NB4 (cell line): Measurements from ENCODE around the gene DNPH1.

ENCODE experiments used
- DNase-seq: peaks from one replicate; pipeline ENCODE4 v3.0.0; 2010; ENCODE audit warnings: low read depth
- H3K4me3 ChIP-seq: one replicate; pipeline ENCODE4 v1.5.1; 2011; ENCODE audit warnings: mild to moderate bottlenecking, low read depth, low read length, moderate library complexity
- CTCF ChIP-seq: IDR thresholded peaks from one replicate; pipeline ENCODE4 v1.5.1; 2012; ENCODE audit warnings: low read depth, low read length
- MAX ChIP-seq: IDR thresholded peaks from 2 replicates; pipeline ENCODE4 v1.6.1; 2011; ENCODE audit warnings: low read depth, low read length
- MYC ChIP-seq: IDR thresholded peaks from 2 replicates; pipeline ENCODE4 v1.6.1; 2011; ENCODE audit warnings: low read depth, low read length
- POLR2A ChIP-seq: IDR thresholded peaks from 2 replicates; pipeline ENCODE4 v1.6.1; 2011; ENCODE audit warnings: mild to moderate bottlenecking; ENCODE audit not compliant: insufficient read length; ENCODE audit errors: extremely low read depth

The DNPH1 gene

GRCh38 chr6:43200541-43200940 is 28.7 kb downstream of the DNPH1 start:
- TF ChIP-seq CTCF (no peak), MAX (no peak), MYC (no peak), POLR2A (no peak)
- no peak for DNase-seq
- H3K4me3 ChIP-seq = no peak overlapping the region

- no peak for DNase-seq
- TF ChIP-seq CTCF = no peak
- no peak overlapping the region for H3K4me3 ChIP-seq
These were observed 29.4 kb downstream of the DNPH1 start for GRCh38 chr6:43199912-43200311.

- no peak overlapping the region for H3K4me3 ChIP-seq
- DNase-seq = no peak
- TF ChIP-seq MAX = no peak
- TF ChIP-seq POLR2A = no peak
- no peak for TF ChIP-seq MYC
- TF ChIP-seq CTCF = no peak
These were observed 32.9 kb downstream of the DNPH1 start for GRCh38 chr6:43196337-43196736.

- no peak for DNase-seq
- TF ChIP-seq CTCF = no peak
- TF ChIP-seq MAX = no peak
- no peak for TF ChIP-seq MYC
- no peak for TF ChIP-seq POLR2A
- no peak overlapping the region for H3K4me3 ChIP-seq
These were observed 35.4 kb downstream of the DNPH1 start for GRCh38 chr6:43193929-43194328.

GRCh38 chr6:43192911-43193310 is 36.4 kb downstream of the DNPH1 start:
- DNase-seq = no peak
- TF ChIP-seq POLR2A (no peak), MYC (no peak), MAX (no peak), CTCF (no peak)
- H3K4me3 ChIP-seq = no peak overlapping the region

- no peak overlapping the region for H3K4me3 ChIP-seq
- no peak for TF ChIP-seq MAX
- TF ChIP-seq CTCF = no peak
- TF ChIP-seq POLR2A = no peak
- no peak for TF ChIP-seq MYC
- no peak for DNase-seq
These were observed 39.4 kb downstream of the DNPH1 start for GRCh38 chr6:43189776-43190304.
